H9 (cell line): ENCODE measurements around the gene CTNNA1. TPM values are rescaled to one million over a fixed set of nuclear protein-coding genes. Genes with fewer than 3 reads are reported as not detected.

Experiments used
- DNase-seq: peaks from one replicate; pipeline ENCODE4 v3.0.0-alpha.2; 2017
- H2AFZ ChIP-seq: one replicate; pipeline ENCODE4 v1.6.1; 2013; ENCODE audit warnings: mild to moderate bottlenecking, low read length, control low read depth, moderate library complexity
- H2AK5ac ChIP-seq: 2 replicates; pipeline ENCODE4 v1.6.1; 2013; ENCODE audit warnings: low read length, control low read depth, mixed read lengths; ENCODE audit not compliant: insufficient read length
- H2BK120ac ChIP-seq: one replicate; pipeline ENCODE4 v1.6.1; 2013; ENCODE audit warnings: low read depth, mild to moderate bottlenecking, low read length, control low read depth, inconsistent platforms; ENCODE audit not compliant: poor library complexity, severe bottlenecking
- H2BK12ac ChIP-seq: 2 replicates; pipeline ENCODE4 v1.6.1; 2013; ENCODE audit warnings: low read length, control low read depth, mixed read lengths, low read depth; ENCODE audit not compliant: insufficient read length
- H2BK15ac ChIP-seq: 2 replicates; pipeline ENCODE4 v1.6.1; 2013; ENCODE audit warnings: low read depth, low read length, control low read depth
- H2BK20ac ChIP-seq: one replicate; pipeline ENCODE4 v1.6.1; 2013; ENCODE audit warnings: low read depth, mild to moderate bottlenecking, low read length, control low read depth, inconsistent platforms; ENCODE audit not compliant: poor library complexity, severe bottlenecking
- H2BK5ac ChIP-seq: 2 replicates; pipeline ENCODE4 v1.6.1; 2013; ENCODE audit warnings: low read length, control low read depth, mixed read lengths; ENCODE audit not compliant: insufficient read length
- H3K14ac ChIP-seq: 2 replicates; pipeline ENCODE4 v1.6.1; 2013; ENCODE audit warnings: low read length, control low read depth; ENCODE audit not compliant: insufficient read depth
- H3K18ac ChIP-seq: 2 replicates; pipeline ENCODE4 v1.6.1; 2013; ENCODE audit warnings: low read depth, mild to moderate bottlenecking, mixed read lengths, low read length, control low read depth; ENCODE audit not compliant: insufficient read length
- H3K23ac ChIP-seq: 2 replicates; pipeline ENCODE4 v1.6.1; 2013; ENCODE audit warnings: low read length, control low read depth, mixed read lengths, low read depth; ENCODE audit not compliant: insufficient read length
- H3K23me2 ChIP-seq: 2 replicates; pipeline ENCODE4 v1.6.1; 2013; ENCODE audit warnings: low read depth, mild to moderate bottlenecking, mixed read lengths, low read length, control low read depth; ENCODE audit not compliant: insufficient read length, poor library complexity, severe bottlenecking
- H3K27ac ChIP-seq: 2 replicates; pipeline ENCODE4 v1.5.1; 2013; ENCODE audit warnings: low read length, control low read depth, mixed read lengths, low read depth; ENCODE audit not compliant: insufficient read length
- H3K27me3 ChIP-seq: 2 replicates; pipeline ENCODE4 v1.6.1; 2013; ENCODE audit warnings: low read length, control low read depth, inconsistent platforms; ENCODE audit not compliant: insufficient read depth
- H3K4ac ChIP-seq: 2 replicates; pipeline ENCODE4 v1.6.1; 2013; ENCODE audit warnings: low read depth, mild to moderate bottlenecking, control low read depth, inconsistent platforms, low read length, moderate library complexity
- H3K4me1 ChIP-seq: 2 replicates; pipeline ENCODE4 v1.6.1; 2013; ENCODE audit warnings: low read length, control low read depth, inconsistent platforms; ENCODE audit not compliant: insufficient read depth
- H3K4me2 ChIP-seq: 2 replicates; pipeline ENCODE4 v1.6.1; 2013; ENCODE audit warnings: low read length, control low read depth, mixed read lengths; ENCODE audit not compliant: insufficient read length, insufficient read depth
- H3K56ac ChIP-seq: 2 replicates; pipeline ENCODE4 v1.6.1; 2013; ENCODE audit warnings: low read depth, mild to moderate bottlenecking, mixed read lengths, low read length, control low read depth; ENCODE audit not compliant: insufficient read length
- H3K79me1 ChIP-seq: 2 replicates; pipeline ENCODE4 v1.6.1; 2013; ENCODE audit warnings: low read depth, mild to moderate bottlenecking, moderate library complexity, low read length, control low read depth, inconsistent platforms; ENCODE audit not compliant: insufficient read depth, poor library complexity, severe bottlenecking
- H3K79me2 ChIP-seq: 2 replicates; pipeline ENCODE4 v1.6.1; 2013; ENCODE audit warnings: low read length, control low read depth, inconsistent platforms; ENCODE audit not compliant: insufficient read depth
- H3K9ac ChIP-seq: 2 replicates; pipeline ENCODE4 v1.6.1; 2013; ENCODE audit warnings: low read length, control low read depth, mixed read lengths; ENCODE audit not compliant: insufficient read length; ENCODE audit errors: extremely low read depth
- H3K9me3 ChIP-seq: one replicate; pipeline ENCODE4 v1.6.1; 2013; ENCODE audit warnings: low read depth, low read length, inconsistent platforms; ENCODE audit not compliant: control insufficient read depth
- H3T11ph ChIP-seq: one replicate; pipeline ENCODE4 v1.6.1; 2013; ENCODE audit warnings: mild to moderate bottlenecking, low read length, control low read depth, inconsistent platforms
- H4K20me1 ChIP-seq: one replicate; pipeline ENCODE4 v1.6.1; 2013; ENCODE audit not compliant: control insufficient read depth, insufficient read length, insufficient read depth
- H4K5ac ChIP-seq: 2 replicates; pipeline ENCODE4 v1.6.1; 2013; ENCODE audit warnings: low read depth, mild to moderate bottlenecking, mixed read lengths, low read length, control low read depth; ENCODE audit not compliant: insufficient read length
- H4K8ac ChIP-seq: replicated peaks from 2 replicates; pipeline ENCODE4 v1.6.1; 2013; ENCODE audit warnings: low read length, control low read depth, mixed read lengths, low read depth; ENCODE audit not compliant: insufficient read length
- H4K91ac ChIP-seq: 2 replicates; pipeline ENCODE4 v1.6.1; 2013; ENCODE audit warnings: low read depth, mild to moderate bottlenecking, moderate library complexity, mixed read lengths, low read length, control low read depth; ENCODE audit not compliant: insufficient read length
- H3K27ac Mint-ChIP-seq, 3 experiments: 2 replicates in 2 of 3; 3 replicates in 1 of 3; pipeline ENCODE4 v1.8.0; 2020 to 2021; ENCODE audit warnings: mixed read lengths in 3 of 3, mild to moderate bottlenecking in 1 of 3, moderate library complexity in 1 of 3
- H3K27me3 Mint-ChIP-seq: 2 replicates; pipeline ENCODE4 v1.8.0; 2021; ENCODE audit warnings: low read depth, mild to moderate bottlenecking, moderate library complexity, mixed read lengths
- H3K36me3 Mint-ChIP-seq, 3 experiments: 2 replicates in 2 of 3; 3 replicates in 1 of 3; pipeline ENCODE4 v1.8.0; 2020 to 2021; ENCODE audit warnings: low read depth in 3 of 3, mixed read lengths in 3 of 3; ENCODE audit not compliant: insufficient read depth in 1 of 3
- H3K4me1 Mint-ChIP-seq, 2 experiments: 2 replicates each; pipeline ENCODE4 v1.8.0; 2020; ENCODE audit warnings: mixed read lengths in 2 of 2
- H3K4me3 Mint-ChIP-seq, 2 experiments: 2 replicates in 1 of 2; 3 replicates in 1 of 2; pipeline ENCODE4 v1.8.0; 2020 to 2021; ENCODE audit warnings: mild to moderate bottlenecking in 2 of 2, mixed read lengths in 2 of 2, moderate library complexity in 1 of 2
- H3K9me3 Mint-ChIP-seq, 2 experiments: 2 replicates in 1 of 2; 3 replicates in 1 of 2; pipeline ENCODE4 v1.8.0; 2020; ENCODE audit warnings: mild to moderate bottlenecking in 2 of 2, mixed read lengths in 2 of 2, moderate library complexity in 1 of 2
- WGBS: extraction: QIAGEN DNeasy Blood & Tissue Kit; methylation state at CpG from one replicate; pipeline ENCODE4 v1.1.7; 2013; ENCODE audit warnings: missing lambda C conversion rate, low lambda C conversion rate, mixed read lengths; ENCODE audit not compliant: insufficient read length; ENCODE audit errors: extremely low coverage; 5-methylcytosine and 5-hydroxymethylcytosine counted together
- total RNA-seq: library from RNA; stranded (reverse); gene quantifications from 2 replicates; pipeline ENCODE4 v1.2.1, GENCODE V29; 2021
- TF ChIP-seq, protein P1 (sequence below): fragments of 200-600 bp; sonication (generic); conservative IDR thresholded peaks from 3 replicates; pipeline ENCODE4 v1.8.0; 2021; ENCODE audit warnings: antibody characterized with exemption, mild to moderate bottlenecking

Gene CTNNA1
- total RNA-seq, 1 experiment from 2014 or later: 354 TPM

DNA sequence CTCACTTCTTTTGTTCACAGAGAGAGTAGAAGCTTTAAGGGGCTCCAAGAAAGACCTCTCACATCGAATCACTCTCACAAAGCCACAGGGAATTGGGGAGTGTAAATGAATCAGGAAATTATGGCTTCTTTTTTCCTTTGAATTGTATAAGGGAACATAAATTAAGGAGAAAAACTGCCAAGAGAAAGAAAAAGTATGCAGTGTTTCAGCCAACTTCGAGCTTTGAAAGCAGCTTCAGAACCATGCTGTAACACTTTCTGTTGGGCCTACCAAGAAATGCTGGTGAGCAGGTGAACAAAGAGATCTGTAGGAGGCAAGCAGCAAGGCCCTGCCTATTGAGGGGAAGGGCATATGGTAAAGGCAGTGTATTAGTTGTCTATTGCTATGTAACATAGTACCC, 33.4 kb upstream of the CTNNA1 start:
- H4K5ac ChIP-seq: no peak overlapping the region
- H3K9ac ChIP-seq: no peak overlapping the region
- Mint-ChIP-seq H3K36me3 (peaks cover 0 to 6% (median 2%) of the 10 kb centered on the region in 3 experiments; a peak in 3 of 7 replicates), H3K4me3 (no peak overlapping the region), H3K27me3 (no peaks in the 10 kb centered on the region; the same call in 1 of the 2 replicates), H3K4me1 (peaks cover 60 to 66% of the 10 kb centered on the region in 2 experiments), H3K27ac (no peak overlapping the region), H3K9me3 (peaks cover 0 to 8% of the 10 kb centered on the region in 2 experiments; a peak in 2 of 5 replicates)
- H3T11ph ChIP-seq: no peak overlapping the region
- H3K79me2 ChIP-seq: no peaks in the 10 kb centered on the region
- H4K20me1 ChIP-seq: no peaks in the 10 kb centered on the region
- no peak overlapping the region for H3K4ac ChIP-seq
- no peak overlapping the region for H2AFZ ChIP-seq
- H3K4me2 ChIP-seq: no peak overlapping the region
- H3K4me1 ChIP-seq: peaks cover 6% of the 10 kb centered on the region
- no peak overlapping the region for H2AK5ac ChIP-seq
- H3K18ac ChIP-seq: no peak overlapping the region
- H4K91ac ChIP-seq: no peak overlapping the region
- no peak overlapping the region for H2BK15ac ChIP-seq
- DNase-seq: no peak
- no peak overlapping the region for H3K23ac ChIP-seq
- H3K14ac ChIP-seq: no peak overlapping the region
- H2BK20ac ChIP-seq: no peak overlapping the region
- H3K79me1 ChIP-seq: no peaks in the 10 kb centered on the region
- WGBS: no CpG with 5 or more reads among the region's 2 CpGs
- no peak overlapping the region for H3K27ac ChIP-seq
- TF ChIP-seq, protein P1, sequence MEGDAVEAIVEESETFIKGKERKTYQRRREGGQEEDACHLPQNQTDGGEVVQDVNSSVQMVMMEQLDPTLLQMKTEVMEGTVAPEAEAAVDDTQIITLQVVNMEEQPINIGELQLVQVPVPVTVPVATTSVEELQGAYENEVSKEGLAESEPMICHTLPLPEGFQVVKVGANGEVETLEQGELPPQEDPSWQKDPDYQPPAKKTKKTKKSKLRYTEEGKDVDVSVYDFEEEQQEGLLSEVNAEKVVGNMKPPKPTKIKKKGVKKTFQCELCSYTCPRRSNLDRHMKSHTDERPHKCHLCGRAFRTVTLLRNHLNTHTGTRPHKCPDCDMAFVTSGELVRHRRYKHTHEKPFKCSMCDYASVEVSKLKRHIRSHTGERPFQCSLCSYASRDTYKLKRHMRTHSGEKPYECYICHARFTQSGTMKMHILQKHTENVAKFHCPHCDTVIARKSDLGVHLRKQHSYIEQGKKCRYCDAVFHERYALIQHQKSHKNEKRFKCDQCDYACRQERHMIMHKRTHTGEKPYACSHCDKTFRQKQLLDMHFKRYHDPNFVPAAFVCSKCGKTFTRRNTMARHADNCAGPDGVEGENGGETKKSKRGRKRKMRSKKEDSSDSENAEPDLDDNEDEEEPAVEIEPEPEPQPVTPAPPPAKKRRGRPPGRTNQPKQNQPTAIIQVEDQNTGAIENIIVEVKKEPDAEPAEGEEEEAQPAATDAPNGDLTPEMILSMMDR: no peak
- H3K56ac ChIP-seq: no peak overlapping the region
- no peaks in the 10 kb centered on the region for H3K27me3 ChIP-seq
- H4K8ac ChIP-seq: no peak overlapping the region
- H3K9me3 ChIP-seq: no peaks in the 10 kb centered on the region
- H2BK5ac ChIP-seq: no peak overlapping the region
- no peak overlapping the region for H2BK12ac ChIP-seq
- H2BK120ac ChIP-seq: no peak overlapping the region
- H3K23me2 ChIP-seq: no peaks in the 10 kb centered on the region
